Activated naive CD8-positive, alpha-beta T cell treated with anti-CD3 and anti-CD28 coated beads, Interleukin-2, amount 10 ng/mL, durations not matched to agents 7 days and 5 days (primary cell): ENCODE measurements around the gene RAG2. TPM values are rescaled to one million over a fixed set of nuclear protein-coding genes. Genes with fewer than 3 reads are reported as not detected.

ENCODE experiments used
- ATAC-seq: fragments of 150-1000 bp; cut with Tn5 transposase; one replicate; pipeline ENCODE4 v1.10.0; 2021; ENCODE audit warnings: low read depth, moderate library complexity
- POLR2A ChIA-PET: fragments of 350-600 bp; sonication (Branson Sonifier 250); formaldehyde crosslinking; loops from one replicate; lab custom pipeline; 2021; ENCODE audit warnings: antibody characterized with exemption; lab: Charles Lee
- DNase-seq: peaks from one replicate; pipeline ENCODE4 v3.0.0; 2021
- H3K27ac Mint-ChIP-seq: one replicate; pipeline ENCODE4 v1.8.0; 2022; ENCODE audit warnings: mild to moderate bottlenecking, mixed read lengths
- H3K27me3 Mint-ChIP-seq: one replicate; pipeline ENCODE4 v1.8.0; 2022; ENCODE audit warnings: mild to moderate bottlenecking, moderate library complexity, mixed read lengths
- H3K36me3 Mint-ChIP-seq: one replicate; pipeline ENCODE4 v1.8.0; 2021; ENCODE audit warnings: mild to moderate bottlenecking, mixed read lengths
- H3K4me1 Mint-ChIP-seq: one replicate; pipeline ENCODE4 v1.8.0; 2021; ENCODE audit warnings: mixed read lengths
- H3K4me3 Mint-ChIP-seq: one replicate; pipeline ENCODE4 v1.8.0; 2022; ENCODE audit warnings: mild to moderate bottlenecking, moderate library complexity, mixed read lengths
- H3K9me3 Mint-ChIP-seq: one replicate; pipeline ENCODE4 v1.8.0; 2021; ENCODE audit warnings: mixed read lengths
- total RNA-seq, 2 experiments: library from RNA; stranded (reverse); gene quantifications; one replicate each; pipeline ENCODE4 v1.2.3, GENCODE V29; 2021

Gene RAG2
- total RNA-seq, 2 experiments from 2014 or later = not detected

- Mint-ChIP-seq H3K4me1 (no peaks in the 10 kb centered on the region), H3K9me3 (no peaks in the 10 kb centered on the region), H3K27ac (no peak overlapping the region)
Measured at GRCh38 chr11:36588099-36588498, 9.9 kb downstream of the RAG2 start.

GRCh38 chr11:36586543-36586942 is 11.5 kb downstream of the RAG2 start:
- DNase-seq = no peak
- POLR2A ChIA-PET = no interaction called here
- Mint-ChIP-seq H3K27me3 (peaks cover 22% of the 10 kb centered on the region), H3K4me1 (no peaks in the 10 kb centered on the region), H3K27ac (no peak overlapping the region), H3K36me3 (no peaks in the 10 kb centered on the region), H3K4me3 (no peak overlapping the region), H3K9me3 (no peaks in the 10 kb centered on the region)
- ATAC-seq = no peak

More at GRCh38 chr11:36588099-36588498, 9.9 kb downstream of the RAG2 start:
- H3K27me3 Mint-ChIP-seq = peaks cover 30% of the 10 kb centered on the region
- H3K36me3 Mint-ChIP-seq = no peaks in the 10 kb centered on the region
- H3K4me3 Mint-ChIP-seq = no peak overlapping the region
- DNase-seq (no peak), ATAC-seq (no peak)
- POLR2A ChIA-PET = no interaction called here

- POLR2A ChIA-PET = no interaction called here
- Mint-ChIP-seq H3K27me3 (peaks cover 8% of the 10 kb centered on the region), H3K4me1 (no peaks in the 10 kb centered on the region), H3K9me3 (no peaks in the 10 kb centered on the region), H3K4me3 (no peak overlapping the region), H3K36me3 (no peaks in the 10 kb centered on the region), H3K27ac (no peak overlapping the region)
- ATAC-seq = no peak
- no peak for DNase-seq
Measured at GRCh38 chr11:36583667-36584066, 14.4 kb downstream of the RAG2 start.

- POLR2A ChIA-PET = no interaction called here
- ATAC-seq = no peak
- Mint-ChIP-seq H3K27me3 (peaks cover 12% of the 10 kb centered on the region), H3K9me3 (no peaks in the 10 kb centered on the region), H3K4me3 (no peak overlapping the region), H3K27ac (no peak overlapping the region), H3K36me3 (no peaks in the 10 kb centered on the region), H3K4me1 (no peaks in the 10 kb centered on the region)
- DNase-seq = no peak
Measured at GRCh38 chr11:36581536-36581935, 16.5 kb downstream of the RAG2 start.

- Mint-ChIP-seq H3K27ac (no peak overlapping the region), H3K36me3 (no peaks in the 10 kb centered on the region), H3K9me3 (no peaks in the 10 kb centered on the region), H3K4me1 (no peaks in the 10 kb centered on the region), H3K27me3 (peaks cover 6% of the 10 kb centered on the region), H3K4me3 (no peak overlapping the region)
- ATAC-seq (no peak), DNase-seq (no peak)
- POLR2A ChIA-PET = no interaction called here
Measured at GRCh38 chr11:36578458-36578857, 19.6 kb downstream of the RAG2 start.

GRCh38 chr11:36577859-36578258 is 20.2 kb downstream of the RAG2 start:
- Mint-ChIP-seq H3K4me1 (no peaks in the 10 kb centered on the region), H3K9me3 (no peaks in the 10 kb centered on the region), H3K4me3 (no peak overlapping the region), H3K27ac (no peak overlapping the region), H3K36me3 (no peaks in the 10 kb centered on the region), H3K27me3 (peaks cover 7% of the 10 kb centered on the region)
- DNase-seq (no peak), ATAC-seq (no peak)
- POLR2A ChIA-PET = no interaction called here

GRCh38 chr11:36577373-36577772 is 20.7 kb downstream of the RAG2 start:
- no peaks in the 10 kb centered on the region for H3K4me1 Mint-ChIP-seq
- DNase-seq = no peak
- H3K27ac Mint-ChIP-seq = no peak overlapping the region
- H3K36me3 Mint-ChIP-seq = no peaks in the 10 kb centered on the region
- H3K4me3 Mint-ChIP-seq = no peak overlapping the region
- no peaks in the 10 kb centered on the region for H3K9me3 Mint-ChIP-seq
- peaks cover 12% of the 10 kb centered on the region for H3K27me3 Mint-ChIP-seq
- ATAC-seq = no peak
- POLR2A ChIA-PET = no interaction called here

- POLR2A ChIA-PET = no interaction called here
- H3K4me3 Mint-ChIP-seq = no peak overlapping the region
- H3K27ac Mint-ChIP-seq = no peak overlapping the region
- ATAC-seq (no peak), DNase-seq (no peak)
- peaks cover 37% of the 10 kb centered on the region for H3K27me3 Mint-ChIP-seq
- no peaks in the 10 kb centered on the region for H3K9me3 Mint-ChIP-seq
- H3K4me1 Mint-ChIP-seq = no peaks in the 10 kb centered on the region
- no peaks in the 10 kb centered on the region for H3K36me3 Mint-ChIP-seq
Measured at GRCh38 chr11:36574486-36574885, 23.6 kb downstream of the RAG2 start.

GRCh38 chr11:36569095-36569494 is 28.9 kb downstream of the RAG2 start:
- no peak for ATAC-seq
- Mint-ChIP-seq H3K4me3 (no peak overlapping the region), H3K27me3 (peaks cover 62% of the 10 kb centered on the region), H3K4me1 (peaks cover 2% of the 10 kb centered on the region), H3K27ac (no peak overlapping the region), H3K9me3 (no peaks in the 10 kb centered on the region), H3K36me3 (no peaks in the 10 kb centered on the region)
- no peak for DNase-seq
- POLR2A ChIA-PET = no interaction called here

GRCh38 chr11:36567694-36568093 is 30.3 kb downstream of the RAG2 start, which contains the start of gene RAG1:
TSS of gene RAG1 (plus strand) at chr11:36568007. CDS start at chr11:36573305, 5,298 bp downstream.
- Mint-ChIP-seq H3K4me3 (no peak within 1 kb of the TSS), H3K4me1 (peaks cover 3% of the 10 kb centered on the region), H3K36me3 (no peaks in the 10 kb centered on the region), H3K27ac (no peak within 1 kb of the TSS), H3K9me3 (no peaks in the 10 kb centered on the region), H3K27me3 (peaks cover 62% of the 10 kb centered on the region)
- POLR2A ChIA-PET = no interaction called here
- ATAC-seq (no peak), DNase-seq (no peak)

- POLR2A ChIA-PET = no interaction called here
- H3K36me3 Mint-ChIP-seq = no peaks in the 10 kb centered on the region
- H3K27me3 Mint-ChIP-seq = peaks cover 52% of the 10 kb centered on the region
Measured at GRCh38 chr11:36566407-36567053, 31.5 kb downstream of the RAG2 start.

GRCh38 chr11:36565031-36565610 is 32.9 kb downstream of the RAG2 start:
- peaks cover 2% of the 10 kb centered on the region for H3K9me3 Mint-ChIP-seq
- POLR2A ChIA-PET = no interaction called here

More at GRCh38 chr11:36566407-36567053, 31.5 kb downstream of the RAG2 start:
- Mint-ChIP-seq H3K4me1 (peaks cover 3% of the 10 kb centered on the region), H3K9me3 (no peaks in the 10 kb centered on the region), H3K27ac (no peak overlapping the region), H3K4me3 (no peak overlapping the region)
- ATAC-seq (no peak), DNase-seq (no peak)

GRCh38 chr11:36564376-36565030 is 33.5 kb downstream of the RAG2 start:
- H3K36me3 Mint-ChIP-seq = peaks cover 7% of the 10 kb centered on the region
- DNase-seq = no peak
- peak overlapping the region; percentile 56 for H3K4me3 Mint-ChIP-seq
- H3K4me1 Mint-ChIP-seq = peaks cover 4% of the 10 kb centered on the region
- peaks cover 36% of the 10 kb centered on the region for H3K27me3 Mint-ChIP-seq
- no peak overlapping the region for H3K27ac Mint-ChIP-seq
- peak; percentile 63 for ATAC-seq
- peaks cover 8% of the 10 kb centered on the region for H3K9me3 Mint-ChIP-seq
- POLR2A ChIA-PET = no interaction called here

More at GRCh38 chr11:36565031-36565610, 32.9 kb downstream of the RAG2 start:
- Mint-ChIP-seq H3K27ac (no peak overlapping the region), H3K36me3 (peaks cover under 1% of the 10 kb centered on the region), H3K4me1 (peaks cover 3% of the 10 kb centered on the region), H3K27me3 (peaks cover 39% of the 10 kb centered on the region), H3K4me3 (no peak overlapping the region)
- DNase-seq (no peak), ATAC-seq (no peak)
